H1 (cell line): ENCODE data around the gene LUC7L3.

Experiments
- CREB1 ChIP-seq: IDR thresholded peaks from 2 replicates; pipeline ENCODE4 v1.6.1; 2012; ENCODE audit warnings: inconsistent platforms
- EP300 ChIP-seq, 2 experiments: IDR thresholded peaks; 1 replicate in 1 of 2; 2 replicates in 1 of 2; pipeline ENCODE4 v1.6.1; 2011 to 2012; ENCODE audit warnings: low read depth in 2 of 2, low read length in 2 of 2, mild to moderate bottlenecking in 2 of 2, borderline replicate concordance in 1 of 2, inconsistent platforms in 1 of 2, moderate library complexity in 1 of 2
- EZH2 ChIP-seq: fragments of 200-600 bp; sonication (generic); IDR thresholded peaks from 2 replicates; pipeline ENCODE4 v1.7.1; 2012; ENCODE audit warnings: low read depth, mild to moderate bottlenecking, moderate library complexity, low read length, inconsistent platforms; ENCODE audit not compliant: severe bottlenecking
- HDAC6 ChIP-seq: IDR thresholded peaks from one replicate; pipeline ENCODE4 v1.7.1; 2012; ENCODE audit warnings: low read depth, mild to moderate bottlenecking, inconsistent platforms, low read length, moderate library complexity
- PHF8 ChIP-seq: fragments of 200-600 bp; sonication (generic); conservative IDR thresholded peaks from 2 replicates; pipeline ENCODE4 v1.7.1; 2012; ENCODE audit warnings: low read depth, mild to moderate bottlenecking, inconsistent platforms, low read length, moderate library complexity
- POLR2A ChIP-seq, 2 experiments: IDR thresholded peaks; 1 replicate in 1 of 2; 2 replicates in 1 of 2; pipeline ENCODE4 v1.6.1; 2011; ENCODE audit warnings: low read depth in 2 of 2, low read length in 2 of 2, mild to moderate bottlenecking in 2 of 2; ENCODE audit errors: control extremely low read depth in 1 of 2
- POLR2AphosphoS5 ChIP-seq: IDR thresholded peaks from 2 replicates; pipeline ENCODE4 v1.6.1; 2011; ENCODE audit warnings: low read depth, low read length
- RFX5 ChIP-seq: IDR thresholded peaks from 2 replicates; pipeline ENCODE4 v1.6.1; 2011; ENCODE audit warnings: low read depth, low read length, improper control_type of control experiment, borderline replicate concordance
- RNF2 ChIP-seq: fragments of 200-900, 300-1000 bp; sonication (generic); IDR thresholded peaks from 2 replicates; pipeline ENCODE4 v1.7.1; 2016; ENCODE audit warnings: borderline replicate concordance, low read depth, mild to moderate bottlenecking, antibody characterized with exemption, low read length; ENCODE audit not compliant: poor library complexity, severe bottlenecking; ENCODE audit errors: missing control alignments
- SIN3A ChIP-seq, 2 experiments: IDR thresholded peaks in 1 of 2; conservative IDR thresholded peaks in 1 of 2; 2 replicates each; pipeline ENCODE4 v1.6.1; 2011 to 2012; ENCODE audit warnings: low read length in 2 of 2, improper control_type of control experiment in 1 of 2, low read depth in 1 of 2, mild to moderate bottlenecking in 1 of 2
- SUZ12 ChIP-seq: fragments of 200-600 bp; sonication (generic); IDR thresholded peaks from 2 replicates; pipeline ENCODE4 v1.6.1; 2012; ENCODE audit warnings: mild to moderate bottlenecking, inconsistent platforms, low read length, moderate library complexity, mixed read lengths
- TF ChIP-seq, protein P1 (sequence below), 3 experiments: IDR thresholded peaks; 1 replicate in 2 of 3; 2 replicates in 1 of 3; pipeline versions ENCODE4 v1.5.1 to v1.6.1; 2011; ENCODE audit warnings: low read length in 3 of 3, mild to moderate bottlenecking in 3 of 3, inconsistent platforms in 2 of 3, low read depth in 1 of 3, moderate library complexity in 1 of 3; ENCODE audit not compliant: insufficient read depth in 1 of 3; ENCODE audit errors: control extremely low read depth in 1 of 3
- TF ChIP-seq, protein P2 (sequence below): IDR thresholded peaks from 2 replicates; pipeline ENCODE4 v1.6.1; 2011; ENCODE audit warnings: low read length, improper control_type of control experiment
- TF ChIP-seq, protein P3 (sequence below): IDR thresholded peaks from 2 replicates; pipeline ENCODE4 v1.6.1; 2012; ENCODE audit warnings: low read length, inconsistent platforms

- no peak for TF ChIP-seq POLR2AphosphoS5
- TF ChIP-seq, protein P1, sequence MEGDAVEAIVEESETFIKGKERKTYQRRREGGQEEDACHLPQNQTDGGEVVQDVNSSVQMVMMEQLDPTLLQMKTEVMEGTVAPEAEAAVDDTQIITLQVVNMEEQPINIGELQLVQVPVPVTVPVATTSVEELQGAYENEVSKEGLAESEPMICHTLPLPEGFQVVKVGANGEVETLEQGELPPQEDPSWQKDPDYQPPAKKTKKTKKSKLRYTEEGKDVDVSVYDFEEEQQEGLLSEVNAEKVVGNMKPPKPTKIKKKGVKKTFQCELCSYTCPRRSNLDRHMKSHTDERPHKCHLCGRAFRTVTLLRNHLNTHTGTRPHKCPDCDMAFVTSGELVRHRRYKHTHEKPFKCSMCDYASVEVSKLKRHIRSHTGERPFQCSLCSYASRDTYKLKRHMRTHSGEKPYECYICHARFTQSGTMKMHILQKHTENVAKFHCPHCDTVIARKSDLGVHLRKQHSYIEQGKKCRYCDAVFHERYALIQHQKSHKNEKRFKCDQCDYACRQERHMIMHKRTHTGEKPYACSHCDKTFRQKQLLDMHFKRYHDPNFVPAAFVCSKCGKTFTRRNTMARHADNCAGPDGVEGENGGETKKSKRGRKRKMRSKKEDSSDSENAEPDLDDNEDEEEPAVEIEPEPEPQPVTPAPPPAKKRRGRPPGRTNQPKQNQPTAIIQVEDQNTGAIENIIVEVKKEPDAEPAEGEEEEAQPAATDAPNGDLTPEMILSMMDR (IDR thresholded peaks at IDR 0.05; ENCODE audit: control extremely low read depth in 1 of 3, insufficient read depth in 1 of 3, low read depth in 1 of 3, low read length in 3 of 3), result no peak
- no peak for TF ChIP-seq PHF8
- no peak for TF ChIP-seq HDAC6
- TF ChIP-seq, protein P2, sequence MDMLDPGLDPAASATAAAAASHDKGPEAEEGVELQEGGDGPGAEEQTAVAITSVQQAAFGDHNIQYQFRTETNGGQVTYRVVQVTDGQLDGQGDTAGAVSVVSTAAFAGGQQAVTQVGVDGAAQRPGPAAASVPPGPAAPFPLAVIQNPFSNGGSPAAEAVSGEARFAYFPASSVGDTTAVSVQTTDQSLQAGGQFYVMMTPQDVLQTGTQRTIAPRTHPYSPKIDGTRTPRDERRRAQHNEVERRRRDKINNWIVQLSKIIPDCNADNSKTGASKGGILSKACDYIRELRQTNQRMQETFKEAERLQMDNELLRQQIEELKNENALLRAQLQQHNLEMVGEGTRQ, result no peak
- TF ChIP-seq SIN3A (conservative IDR thresholded peaks at IDR 0.05 in 1 of 2, IDR thresholded peaks at IDR 0.05 in 1 of 2; ENCODE audit: low read depth in 1 of 2, low read length in 2 of 2), result no peak
- TF ChIP-seq RFX5, result no peak
- TF ChIP-seq, protein P3, sequence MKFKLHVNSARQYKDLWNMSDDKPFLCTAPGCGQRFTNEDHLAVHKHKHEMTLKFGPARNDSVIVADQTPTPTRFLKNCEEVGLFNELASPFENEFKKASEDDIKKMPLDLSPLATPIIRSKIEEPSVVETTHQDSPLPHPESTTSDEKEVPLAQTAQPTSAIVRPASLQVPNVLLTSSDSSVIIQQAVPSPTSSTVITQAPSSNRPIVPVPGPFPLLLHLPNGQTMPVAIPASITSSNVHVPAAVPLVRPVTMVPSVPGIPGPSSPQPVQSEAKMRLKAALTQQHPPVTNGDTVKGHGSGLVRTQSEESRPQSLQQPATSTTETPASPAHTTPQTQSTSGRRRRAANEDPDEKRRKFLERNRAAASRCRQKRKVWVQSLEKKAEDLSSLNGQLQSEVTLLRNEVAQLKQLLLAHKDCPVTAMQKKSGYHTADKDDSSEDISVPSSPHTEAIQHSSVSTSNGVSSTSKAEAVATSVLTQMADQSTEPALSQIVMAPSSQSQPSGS, result no peak
- no peak for TF ChIP-seq SUZ12
- no peak for TF ChIP-seq EP300 (IDR thresholded peaks at IDR 0.05; ENCODE audit: borderline replicate concordance in 1 of 2, low read depth in 2 of 2, low read length in 2 of 2)
- TF ChIP-seq CREB1, result no peak
- TF ChIP-seq POLR2A (IDR thresholded peaks at IDR 0.05; ENCODE audit: control extremely low read depth in 1 of 2, low read depth in 2 of 2, low read length in 2 of 2), result no peak
- TF ChIP-seq RNF2, result no peak
- TF ChIP-seq EZH2, result no peak
Measured at GRCh38 chr17:50802609-50803571, 83.5 kb downstream of the LUC7L3 start.
